ENCODE measurements around the gene CLUH.

DNA sequence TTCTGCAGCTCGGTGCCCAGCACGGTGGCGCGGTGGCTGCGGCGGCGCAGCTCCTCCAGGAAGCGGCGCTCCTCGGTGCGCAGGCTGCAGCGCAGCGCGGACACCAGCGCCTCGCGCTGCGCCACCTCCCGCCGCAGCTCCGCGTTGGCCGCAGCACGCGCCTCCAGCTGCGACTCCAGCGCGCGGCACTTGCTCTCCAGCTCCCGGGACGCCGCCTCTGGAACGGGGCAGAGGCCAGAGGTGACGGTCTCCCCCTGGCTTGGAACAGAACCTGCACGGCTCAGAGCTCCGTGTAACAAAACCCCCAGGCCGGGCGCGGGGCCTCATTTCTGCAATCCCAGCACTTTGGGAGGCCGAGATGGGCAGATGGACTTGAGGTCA, 13.2 kb upstream of the CLUH start:
- TF ChIP-seq EP300 (IDR thresholded peaks at IDR 0.05) = no peak
- TF ChIP-seq, protein P1, sequence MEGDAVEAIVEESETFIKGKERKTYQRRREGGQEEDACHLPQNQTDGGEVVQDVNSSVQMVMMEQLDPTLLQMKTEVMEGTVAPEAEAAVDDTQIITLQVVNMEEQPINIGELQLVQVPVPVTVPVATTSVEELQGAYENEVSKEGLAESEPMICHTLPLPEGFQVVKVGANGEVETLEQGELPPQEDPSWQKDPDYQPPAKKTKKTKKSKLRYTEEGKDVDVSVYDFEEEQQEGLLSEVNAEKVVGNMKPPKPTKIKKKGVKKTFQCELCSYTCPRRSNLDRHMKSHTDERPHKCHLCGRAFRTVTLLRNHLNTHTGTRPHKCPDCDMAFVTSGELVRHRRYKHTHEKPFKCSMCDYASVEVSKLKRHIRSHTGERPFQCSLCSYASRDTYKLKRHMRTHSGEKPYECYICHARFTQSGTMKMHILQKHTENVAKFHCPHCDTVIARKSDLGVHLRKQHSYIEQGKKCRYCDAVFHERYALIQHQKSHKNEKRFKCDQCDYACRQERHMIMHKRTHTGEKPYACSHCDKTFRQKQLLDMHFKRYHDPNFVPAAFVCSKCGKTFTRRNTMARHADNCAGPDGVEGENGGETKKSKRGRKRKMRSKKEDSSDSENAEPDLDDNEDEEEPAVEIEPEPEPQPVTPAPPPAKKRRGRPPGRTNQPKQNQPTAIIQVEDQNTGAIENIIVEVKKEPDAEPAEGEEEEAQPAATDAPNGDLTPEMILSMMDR (IDR thresholded peaks at IDR 0.05) = peak in 2 of 5 experiments; percentile 12 to 19
- no peak for TF ChIP-seq POLR2A (IDR thresholded peaks at IDR 0.05)
